CD4-positive, alpha-beta T cell treated with Interferon gamma for 1 hour (primary cell): ENCODE results near the gene SPATA19.

Source experiments
- DNase-seq: peaks from one replicate; pipeline ENCODE4 v3.0.0-alpha.2; 2020

SPATA19 gene

GRCh38 chr11:133835593-133836548, 9.4 kb downstream of the SPATA19 start:
- DNase-seq: no peak

- no peak for DNase-seq
These were observed 10.4 kb downstream of the SPATA19 start for GRCh38 chr11:133834682-133835592.

GRCh38 chr11:133833898-133834681, 11.2 kb downstream of the SPATA19 start:
- no peak for DNase-seq

GRCh38 chr11:133832991-133833897, 12.1 kb downstream of the SPATA19 start:
- no peak for DNase-seq

- DNase-seq: no peak
These were observed 13.0 kb downstream of the SPATA19 start for GRCh38 chr11:133832096-133832990.

GRCh38 chr11:133830931-133831907, 14.1 kb downstream of the SPATA19 start:
- no peak for DNase-seq

- no peak for DNase-seq
These were observed 15.7 kb downstream of the SPATA19 start for GRCh38 chr11:133829566-133829965.

- no peak for DNase-seq
These were observed 16.4 kb downstream of the SPATA19 start for GRCh38 chr11:133828871-133829270.

GRCh38 chr11:133827556-133827955, 17.8 kb downstream of the SPATA19 start:
- no peak for DNase-seq

GRCh38 chr11:133826866-133827265, 18.4 kb downstream of the SPATA19 start:
- DNase-seq: no peak

GRCh38 chr11:133825666-133826065, 19.6 kb downstream of the SPATA19 start:
- DNase-seq: no peak

GRCh38 chr11:133825156-133825555, 20.2 kb downstream of the SPATA19 start:
- no peak for DNase-seq

GRCh38 chr11:133824593-133824992, 20.7 kb downstream of the SPATA19 start:
- no peak for DNase-seq

- DNase-seq: no peak
These were observed 21.7 kb downstream of the SPATA19 start for GRCh38 chr11:133823614-133824013.

GRCh38 chr11:133823211-133823610, 22.1 kb downstream of the SPATA19 start:
- DNase-seq: no peak

- DNase-seq: no peak
These were observed 23.5 kb downstream of the SPATA19 start for GRCh38 chr11:133821776-133822175.

GRCh38 chr11:133819746-133820315, 25.5 kb downstream of the SPATA19 start:
- no peak for DNase-seq

GRCh38 chr11:133819114-133819513, 26.2 kb downstream of the SPATA19 start:
- no peak for DNase-seq

- no peak for DNase-seq
These were observed 27.0 kb downstream of the SPATA19 start for GRCh38 chr11:133818302-133818701.
